ENCODE data around the gene BRSK1. TPM values are rescaled to one million over a fixed set of nuclear protein-coding genes. Genes with fewer than 3 reads are reported as not detected.
A peak's percentile ranks its signal among the peaks of the same experiment; 100 is the strongest.

Gene BRSK1
- total and polyA plus RNA-seq, 2 of the 8 experiments (the other 6 are each of a cell fraction or from before 2014, with no cell fraction given), result 27.6 to 32.7 TPM

GRCh38 chr19:55256562-55257460 lies 27.0 kb upstream of the BRSK1 start:
- Histone ChIP-seq H3K79me1 (ENCODE audit: low read depth, low read length) (peaks cover 22% of the 10 kb centered on the region), H4K5ac (ENCODE audit: insufficient read length, low read depth, low read length) (no peak overlapping the region), H3K36me3 (ENCODE audit: control insufficient read depth in 2 of 4, insufficient read depth in 4 of 4, low read length in 3 of 4) (no peaks in the 10 kb centered on the region), H3K27me3 (replicated peaks in 1 of 4; ENCODE audit: control insufficient read depth in 3 of 4, extremely low read depth in 1 of 4, insufficient read depth in 3 of 4, low read length in 3 of 4) (no peaks in the 10 kb centered on the region), H3K27ac (ENCODE audit: low read depth, low read length) (no peak overlapping the region), H3K79me2 (ENCODE audit: control insufficient read depth in 1 of 2, insufficient read depth in 2 of 2, low read length in 2 of 2) (peaks cover 12 to 67% of the 10 kb centered on the region in 2 experiments), H2AK5ac (ENCODE audit: low read depth, low read length) (no peak overlapping the region), H2AFZ (ENCODE audit: low read length) (no peak overlapping the region), H3K56ac (replicated peaks; ENCODE audit: insufficient read length, low read depth, low read length) (no peak overlapping the region), H3K4me2 (ENCODE audit: insufficient read depth in 1 of 2, low read depth in 2 of 2, low read length in 2 of 2) (peak overlapping the region; percentile 78 to 84; a peak in 3 of 4 replicates), H3K4me3 (ENCODE audit: extremely low read depth in 1 of 4, insufficient read depth in 2 of 4, low read depth in 3 of 4, low read length in 4 of 4) (peak overlapping the region in 3 of 4 experiments; percentile 79 to 84 (median 81); a peak in 4 of 8 replicates), H2BK120ac (replicated peaks; ENCODE audit: low read depth, low read length) (no peak overlapping the region), H3K4me1 (replicated peaks in 1 of 4; ENCODE audit: control insufficient read depth in 3 of 4, insufficient read depth in 4 of 4, low read length in 3 of 4) (peaks cover 4 to 25% (median 16%) of the 10 kb centered on the region in 4 experiments; a peak in 6 of 7 replicates), H3K14ac (ENCODE audit: insufficient read length) (no peak overlapping the region), H4K20me1 (replicated peaks in 1 of 2; ENCODE audit: control insufficient read depth in 1 of 2, insufficient read depth in 2 of 2, low read length in 2 of 2) (peaks cover 31 to 37% of the 10 kb centered on the region in 2 experiments), H4K91ac (replicated peaks; ENCODE audit: insufficient read length, low read length) (no peak overlapping the region), H2BK12ac (ENCODE audit: low read depth, low read length) (no peak overlapping the region), H2BK5ac (ENCODE audit: low read depth, low read length) (no peak overlapping the region), H4K8ac (ENCODE audit: extremely low read depth, insufficient read depth, low read length) (peak overlapping the region; percentile 23; the same call in 1 of the 2 replicates), H3K18ac (ENCODE audit: extremely low read depth, low read length) (no peak overlapping the region), H3K9me3 (ENCODE audit: insufficient read depth in 2 of 2, low read depth in 1 of 2, low read length in 1 of 2) (no peaks in the 10 kb centered on the region), H2BK15ac (ENCODE audit: low read length) (no peak overlapping the region), H2BK20ac (ENCODE audit: low read length) (no peak overlapping the region), H3K4ac (replicated peaks; ENCODE audit: insufficient read length, low read depth, low read length) (no peak overlapping the region), H3K23me2 (ENCODE audit: low read depth, low read length) (peaks cover 13% of the 10 kb centered on the region; the same call in 1 of the 2 replicates), H3K23ac (ENCODE audit: insufficient read length) (no peak overlapping the region), H3K9ac (replicated peaks in 1 of 4; ENCODE audit: extremely low read depth in 1 of 4, low read depth in 3 of 4, low read length in 3 of 4) (no peak overlapping the region)
- WGBS, 2 experiments (ENCODE audit: extremely low coverage in 1 of 2, insufficient coverage in 1 of 2, insufficient read length in 1 of 2, insufficient replicate concordance in 2 of 2, low coverage in 1 of 2, low lambda C conversion rate in 2 of 2, missing lambda C conversion rate in 1 of 2), result 86% methylated on average over 22 of the region's 22 CpGs; no CpG with 5 or more reads in 1 of the 2 experiments
- CTCF ChIA-PET (ENCODE audit: partially characterized antibody), result interaction anchor here (1.1 to 4.7 kb wide), 6 partner anchors 9 to 162 kb away, joined by 3 to 32 read pairs (median 4); no protein-coding TSS in a partner anchor
- POLR2A ChIA-PET (ENCODE audit: partially characterized antibody), result interaction anchor here (1.0 to 5.0 kb wide), 8 partner anchors 13 to 150 kb away, joined by 3 to 23 read pairs (median 3); partner anchors contain the start of genes HSPBP1 and UBE2S
- FAIRE-seq, result no peak
- no peak for DNase-seq (ENCODE audit: low read depth in 1 of 2, low spot score in 2 of 2)
- TF ChIP-seq YY1 (IDR thresholded peaks at IDR 0.05; ENCODE audit: low read depth, low read length) (no peak), SP2 (IDR thresholded peaks at IDR 0.05; ENCODE audit: low read length) (no peak), JUN (IDR thresholded peaks at IDR 0.05; ENCODE audit: low read depth, low read length) (no peak), GABPA (IDR thresholded peaks at IDR 0.05; ENCODE audit: borderline replicate concordance, insufficient read depth, low read length) (no peak), SP1 (IDR thresholded peaks at IDR 0.05; ENCODE audit: low read depth, low read length) (no peak), POLR2A (IDR thresholded peaks at IDR 0.05; ENCODE audit: control extremely low read depth in 1 of 2, low read depth in 2 of 2, low read length in 2 of 2) (no peak), CEBPB (IDR thresholded peaks at IDR 0.05; ENCODE audit: low read depth, low read length) (no peak), TAF7 (optimal IDR thresholded peaks at IDR 0.05; ENCODE audit: borderline replicate concordance, low read depth, low read length) (no peak)
- TF ChIP-seq, protein P1, sequence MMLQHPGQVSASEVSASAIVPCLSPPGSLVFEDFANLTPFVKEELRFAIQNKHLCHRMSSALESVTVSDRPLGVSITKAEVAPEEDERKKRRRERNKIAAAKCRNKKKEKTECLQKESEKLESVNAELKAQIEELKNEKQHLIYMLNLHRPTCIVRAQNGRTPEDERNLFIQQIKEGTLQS (IDR thresholded peaks at IDR 0.05; ENCODE audit: insufficient read depth, low read depth, low read length), result no peak
